HepG2 (cell line): ENCODE measurements around the gene ZDHHC11.

Source experiments
- AFF4 ChIP-seq: sonication (generic); formaldehyde crosslinking; IDR thresholded peaks from 2 replicates; pipeline ENCODE4 v1.4.0; 2020; ENCODE audit warnings: missing genetic modification reagents
- GABPA ChIP-seq, 2 experiments: IDR thresholded peaks; 2 replicates each; pipeline ENCODE4 v1.6.1; 2011 to 2016; ENCODE audit warnings: low read depth in 2 of 2, low read length in 1 of 2, missing biosample characterization in 1 of 2, missing genetic modification characterization in 1 of 2
- GTF2F1 ChIP-seq: fragments of 150-350 bp; IDR thresholded peaks from 2 replicates; pipeline ENCODE4 v1.6.1; 2014; ENCODE audit warnings: low read length
- MIER2 ChIP-seq: IDR thresholded peaks from 2 replicates; pipeline ENCODE4 v1.6.1; 2016; ENCODE audit warnings: missing biosample characterization, missing genetic modification reagents
- NFE2 ChIP-seq: sonication (generic); formaldehyde crosslinking; IDR thresholded peaks from 2 replicates; pipeline ENCODE4 v1.4.0; 2020; ENCODE audit warnings: missing genetic modification reagents
- SKI ChIP-seq: fragments of 450-650 bp; IDR thresholded peaks from one replicate; pipeline ENCODE4 v1.6.1; 2018; ENCODE audit warnings: mild to moderate bottlenecking; ENCODE audit not compliant: partially characterized antibody
- ZNF263 ChIP-seq: sonication (generic); formaldehyde crosslinking; IDR thresholded peaks from 2 replicates; pipeline ENCODE4 v1.4.0; 2020; ENCODE audit warnings: missing genetic modification reagents
- ZNF451 ChIP-seq: sonication (generic); formaldehyde crosslinking; IDR thresholded peaks from 2 replicates; pipeline ENCODE4 v1.5.0; 2020; ENCODE audit warnings: mild to moderate bottlenecking, missing genetic modification reagents
- ZNF670 ChIP-seq: sonication (generic); formaldehyde crosslinking; IDR thresholded peaks from 2 replicates; pipeline ENCODE4 v1.8.0; 2022; ENCODE audit warnings: mild to moderate bottlenecking, missing genetic modification reagents, borderline replicate concordance
- TF ChIP-seq, protein P1 (sequence below): sonication (generic); formaldehyde crosslinking; IDR thresholded peaks from 2 replicates; pipeline ENCODE4 v1.5.0; 2020; ENCODE audit warnings: mild to moderate bottlenecking, missing genetic modification reagents, moderate library complexity

GRCh38 chr5:761059-761771, 89.6 kb downstream of the ZDHHC11 start:
- TF ChIP-seq, protein P1, sequence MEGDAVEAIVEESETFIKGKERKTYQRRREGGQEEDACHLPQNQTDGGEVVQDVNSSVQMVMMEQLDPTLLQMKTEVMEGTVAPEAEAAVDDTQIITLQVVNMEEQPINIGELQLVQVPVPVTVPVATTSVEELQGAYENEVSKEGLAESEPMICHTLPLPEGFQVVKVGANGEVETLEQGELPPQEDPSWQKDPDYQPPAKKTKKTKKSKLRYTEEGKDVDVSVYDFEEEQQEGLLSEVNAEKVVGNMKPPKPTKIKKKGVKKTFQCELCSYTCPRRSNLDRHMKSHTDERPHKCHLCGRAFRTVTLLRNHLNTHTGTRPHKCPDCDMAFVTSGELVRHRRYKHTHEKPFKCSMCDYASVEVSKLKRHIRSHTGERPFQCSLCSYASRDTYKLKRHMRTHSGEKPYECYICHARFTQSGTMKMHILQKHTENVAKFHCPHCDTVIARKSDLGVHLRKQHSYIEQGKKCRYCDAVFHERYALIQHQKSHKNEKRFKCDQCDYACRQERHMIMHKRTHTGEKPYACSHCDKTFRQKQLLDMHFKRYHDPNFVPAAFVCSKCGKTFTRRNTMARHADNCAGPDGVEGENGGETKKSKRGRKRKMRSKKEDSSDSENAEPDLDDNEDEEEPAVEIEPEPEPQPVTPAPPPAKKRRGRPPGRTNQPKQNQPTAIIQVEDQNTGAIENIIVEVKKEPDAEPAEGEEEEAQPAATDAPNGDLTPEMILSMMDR (CRISPR knock-in tag) = no peak
- TF ChIP-seq MIER2 (CRISPR knock-in tag) (no peak), GTF2F1 (no peak), SKI (no peak), ZNF451 (CRISPR knock-in tag) (no peak), AFF4 (no peak), GABPA (IDR thresholded peaks at IDR 0.05; ENCODE audit: low read depth, low read length) (no peak), GABPA (CRISPR knock-in tag; IDR thresholded peaks at IDR 0.05; ENCODE audit: low read depth) (no peak), ZNF670 (CRISPR knock-in tag) (no peak), ZNF263 (CRISPR knock-in tag) (no peak), NFE2 (CRISPR knock-in tag) (no peak)
